HCEC 1CT (cell line): ENCODE results near the gene CENPE.
"Not testable (repeated sequence)": the region's sequence is repeated elsewhere in the genome, so short reads cannot be mapped to it uniquely, and the experiment has no call there.

ENCODE experiments used
- DNase-seq: peaks from one replicate; pipeline ENCODE4 v3.0.0-alpha.2; 2017

CENPE gene, protein sequence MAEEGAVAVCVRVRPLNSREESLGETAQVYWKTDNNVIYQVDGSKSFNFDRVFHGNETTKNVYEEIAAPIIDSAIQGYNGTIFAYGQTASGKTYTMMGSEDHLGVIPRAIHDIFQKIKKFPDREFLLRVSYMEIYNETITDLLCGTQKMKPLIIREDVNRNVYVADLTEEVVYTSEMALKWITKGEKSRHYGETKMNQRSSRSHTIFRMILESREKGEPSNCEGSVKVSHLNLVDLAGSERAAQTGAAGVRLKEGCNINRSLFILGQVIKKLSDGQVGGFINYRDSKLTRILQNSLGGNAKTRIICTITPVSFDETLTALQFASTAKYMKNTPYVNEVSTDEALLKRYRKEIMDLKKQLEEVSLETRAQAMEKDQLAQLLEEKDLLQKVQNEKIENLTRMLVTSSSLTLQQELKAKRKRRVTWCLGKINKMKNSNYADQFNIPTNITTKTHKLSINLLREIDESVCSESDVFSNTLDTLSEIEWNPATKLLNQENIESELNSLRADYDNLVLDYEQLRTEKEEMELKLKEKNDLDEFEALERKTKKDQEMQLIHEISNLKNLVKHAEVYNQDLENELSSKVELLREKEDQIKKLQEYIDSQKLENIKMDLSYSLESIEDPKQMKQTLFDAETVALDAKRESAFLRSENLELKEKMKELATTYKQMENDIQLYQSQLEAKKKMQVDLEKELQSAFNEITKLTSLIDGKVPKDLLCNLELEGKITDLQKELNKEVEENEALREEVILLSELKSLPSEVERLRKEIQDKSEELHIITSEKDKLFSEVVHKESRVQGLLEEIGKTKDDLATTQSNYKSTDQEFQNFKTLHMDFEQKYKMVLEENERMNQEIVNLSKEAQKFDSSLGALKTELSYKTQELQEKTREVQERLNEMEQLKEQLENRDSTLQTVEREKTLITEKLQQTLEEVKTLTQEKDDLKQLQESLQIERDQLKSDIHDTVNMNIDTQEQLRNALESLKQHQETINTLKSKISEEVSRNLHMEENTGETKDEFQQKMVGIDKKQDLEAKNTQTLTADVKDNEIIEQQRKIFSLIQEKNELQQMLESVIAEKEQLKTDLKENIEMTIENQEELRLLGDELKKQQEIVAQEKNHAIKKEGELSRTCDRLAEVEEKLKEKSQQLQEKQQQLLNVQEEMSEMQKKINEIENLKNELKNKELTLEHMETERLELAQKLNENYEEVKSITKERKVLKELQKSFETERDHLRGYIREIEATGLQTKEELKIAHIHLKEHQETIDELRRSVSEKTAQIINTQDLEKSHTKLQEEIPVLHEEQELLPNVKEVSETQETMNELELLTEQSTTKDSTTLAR (N-terminal part only)

GRCh38 chr4:103198111-103198765 is at the start of gene CENPE:
TSS of gene CENPE (minus strand) at chr4:103198343. CDS start at chr4:103198319, 24 bp downstream.
- DNase-seq, result peak; percentile 68

- peak; percentile 64 for DNase-seq
Observed at GRCh38 chr4:103244251-103244650, 46.1 kb upstream of the CENPE start.

DNA sequence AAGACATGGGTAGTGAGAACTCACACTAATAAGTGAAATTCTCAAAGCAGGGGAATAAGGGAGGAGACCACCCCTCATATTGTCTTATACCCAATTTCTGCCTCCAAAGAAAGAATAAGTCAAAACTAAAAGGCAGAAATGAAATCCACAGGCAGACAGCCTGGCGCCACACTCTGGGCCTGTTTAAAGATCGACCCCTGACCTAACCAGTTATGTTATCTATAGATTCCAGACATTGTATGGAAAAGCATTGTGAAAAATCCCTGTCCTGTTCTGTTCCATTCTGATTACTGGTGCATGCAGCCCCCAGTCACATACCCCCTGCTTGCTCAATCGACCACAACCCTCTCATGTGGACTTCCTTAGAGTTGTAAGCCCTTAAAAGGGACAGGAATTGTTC is 32.8 kb upstream of the CENPE start:
- not testable (repeated sequence) for DNase-seq

DNA sequence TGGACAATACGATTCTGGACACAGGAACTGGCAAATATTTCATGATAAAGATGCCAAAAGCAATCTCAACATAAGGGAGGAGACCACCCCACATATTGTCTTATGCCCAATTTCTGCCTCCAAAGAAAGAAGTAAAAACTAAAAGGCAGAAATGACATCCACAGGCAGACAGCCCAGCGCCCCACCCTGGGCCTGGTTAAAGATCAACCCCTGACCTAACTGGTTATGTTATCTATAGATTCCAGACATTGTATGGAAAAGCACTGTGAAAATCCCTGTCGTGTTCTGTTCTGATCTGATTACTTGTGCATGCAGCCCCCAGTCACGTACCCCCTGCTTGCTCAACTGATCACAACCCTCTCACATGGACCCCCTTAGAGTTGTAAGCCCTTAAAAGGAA is 25.4 kb upstream of the CENPE start:
- DNase-seq, result not testable (repeated sequence)

- DNase-seq, result peak; percentile 12
Observed at GRCh38 chr4:103207673-103208072, 9.5 kb upstream of the CENPE start.

GRCh38 chr4:103204111-103204510 is 6.0 kb upstream of the CENPE start:
- peak; percentile 23 for DNase-seq

DNA sequence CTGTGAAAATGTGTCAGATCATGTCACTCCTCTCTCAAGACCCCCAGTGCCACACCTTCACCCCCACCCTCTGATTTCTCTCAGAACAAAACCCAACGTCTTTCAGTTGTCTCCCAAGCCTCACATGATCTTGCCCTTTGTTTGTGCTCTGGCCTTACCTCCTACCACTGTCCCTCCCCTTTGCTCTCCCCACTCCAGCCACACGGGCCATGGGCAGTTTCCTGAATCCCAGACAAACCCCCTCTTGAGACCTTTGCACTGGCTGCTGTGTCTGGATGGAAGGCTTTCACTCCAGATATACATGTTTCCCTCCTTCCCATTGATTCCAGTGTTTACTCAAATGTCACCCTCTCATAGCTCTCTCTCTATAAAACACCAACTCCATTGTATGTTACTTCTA is 3.6 kb upstream of the CENPE start:
- DNase-seq, result no peak

GRCh38 chr4:103201253-103201652 is 3.1 kb upstream of the CENPE start:
- no peak for DNase-seq

GRCh38 chr4:103199009-103199408 is 866 bp upstream of the CENPE start:
- no peak for DNase-seq

- DNase-seq, result no peak
Observed at GRCh38 chr4:103197765-103198110, 405 bp downstream of the CENPE start.

GRCh38 chr4:103193457-103193856 is 4.7 kb downstream of the CENPE start:
- no peak for DNase-seq

DNA sequence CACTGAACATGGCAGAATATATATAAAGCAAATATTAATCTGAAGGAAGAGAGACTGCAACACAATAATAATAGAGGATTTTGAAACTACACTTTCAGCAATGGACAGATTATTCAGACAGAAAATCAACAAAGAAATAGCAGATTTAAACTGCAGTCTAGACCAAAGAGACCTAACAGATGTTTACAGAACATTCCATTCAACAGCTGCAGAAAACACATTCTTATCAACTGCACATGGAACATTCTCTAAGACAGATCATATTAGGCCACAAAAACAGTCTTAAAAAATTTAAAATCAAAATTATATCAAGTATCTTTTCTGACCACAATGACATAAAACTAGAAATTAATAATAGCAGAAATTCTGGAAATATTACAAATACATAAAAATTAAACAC is 27.1 kb downstream of the CENPE start:
- DNase-seq, result no peak

DNA sequence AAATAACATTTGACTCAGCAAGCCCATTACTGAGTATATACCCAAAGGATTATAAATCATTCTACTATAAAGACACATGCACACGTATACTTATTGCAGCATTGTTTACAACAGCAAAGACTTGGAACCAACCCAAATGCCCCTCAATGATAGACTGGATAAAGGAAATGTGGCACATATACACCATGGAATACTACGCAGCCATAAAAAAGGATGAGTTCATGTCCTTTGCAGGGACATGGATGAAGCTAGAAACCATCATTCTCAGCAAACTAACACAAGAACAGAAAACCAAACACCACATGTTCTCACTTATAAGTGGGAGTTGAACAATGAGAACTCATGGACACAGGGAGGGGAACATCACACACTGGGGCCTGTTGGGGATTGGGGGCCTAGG is 28.4 kb downstream of the CENPE start:
- DNase-seq, result not testable (repeated sequence)

DNA sequence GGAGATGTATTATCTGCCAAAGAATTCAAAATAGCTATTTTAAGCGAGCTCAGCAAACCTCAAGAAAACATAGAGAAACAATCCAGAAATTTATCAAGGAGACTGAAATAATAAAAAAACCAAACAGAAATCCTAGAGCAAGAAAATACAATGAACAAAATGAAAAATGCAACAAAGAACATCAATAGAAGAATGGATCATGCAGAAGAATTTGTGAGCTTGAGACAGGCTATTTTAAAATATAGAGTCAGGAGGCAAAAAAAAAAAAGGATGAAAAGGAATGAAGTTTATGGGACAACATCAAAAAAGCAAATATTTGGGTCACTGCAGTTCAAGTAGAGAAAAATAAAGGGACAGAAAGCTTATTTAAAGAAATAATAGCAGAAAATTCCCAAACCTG is 29.1 kb downstream of the CENPE start:
- DNase-seq, result no peak

DNA sequence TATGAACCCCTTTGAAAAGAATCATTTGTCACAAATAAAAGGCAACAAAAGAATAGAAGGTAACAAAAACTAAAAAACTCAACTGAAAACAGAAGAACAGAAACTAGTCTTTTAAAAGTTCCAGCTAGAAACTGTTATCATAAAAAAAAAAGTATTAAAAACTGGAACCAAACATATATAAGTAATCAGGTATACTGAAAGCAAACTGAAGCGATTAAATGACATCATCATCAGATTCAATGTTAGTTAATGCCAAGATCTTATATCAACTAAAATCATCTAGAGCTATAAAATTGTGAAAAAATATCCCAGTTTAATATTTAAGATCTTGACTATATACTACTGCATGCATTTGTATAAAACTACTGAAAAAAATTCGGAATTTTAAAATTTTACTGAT is 36.0 kb downstream of the CENPE start:
- DNase-seq, result no peak

GRCh38 chr4:103158760-103159159 is 39.4 kb downstream of the CENPE start:
- no peak for DNase-seq

DNA sequence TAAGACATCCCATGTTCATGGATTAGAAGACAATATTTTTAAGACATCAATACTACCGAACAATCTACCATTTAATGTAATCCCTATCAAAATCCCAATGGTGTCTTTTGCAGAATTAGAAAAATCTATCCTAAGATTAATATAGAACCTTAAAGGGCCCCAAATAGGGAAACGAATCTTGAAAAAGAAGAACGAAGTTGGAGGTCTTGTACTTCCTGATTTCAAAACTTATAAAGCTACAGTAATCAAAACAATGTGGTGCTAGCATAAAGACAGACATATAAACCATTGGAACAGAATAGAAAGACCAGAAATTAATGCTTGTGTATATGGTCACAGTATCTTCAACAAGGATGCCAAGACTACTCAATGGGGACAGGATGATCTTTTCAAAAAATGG is 42.0 kb downstream of the CENPE start:
- DNase-seq, result no peak

DNA sequence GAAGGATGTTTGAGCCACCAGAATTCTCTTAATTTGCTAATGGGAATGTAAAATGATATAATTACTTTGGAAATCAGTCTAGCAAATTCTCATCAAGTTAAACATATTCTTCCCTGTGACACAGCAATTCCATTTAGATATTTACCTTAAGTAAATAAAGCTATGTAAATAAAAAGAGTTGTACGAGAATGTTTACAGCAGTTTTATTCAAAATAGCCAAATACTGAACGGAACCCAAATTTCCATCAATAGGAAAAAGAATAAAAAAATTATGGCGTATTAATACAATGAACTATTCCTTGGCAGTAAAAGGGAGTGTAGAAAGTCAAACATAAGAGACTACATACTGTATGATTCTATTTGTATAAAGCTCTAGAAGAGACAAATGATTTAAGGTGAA is 45.8 kb downstream of the CENPE start:
- no peak for DNase-seq

- DNase-seq, result peak; percentile 77
Observed at GRCh38 chr4:103150677-103151076, 47.5 kb downstream of the CENPE start.

DNA sequence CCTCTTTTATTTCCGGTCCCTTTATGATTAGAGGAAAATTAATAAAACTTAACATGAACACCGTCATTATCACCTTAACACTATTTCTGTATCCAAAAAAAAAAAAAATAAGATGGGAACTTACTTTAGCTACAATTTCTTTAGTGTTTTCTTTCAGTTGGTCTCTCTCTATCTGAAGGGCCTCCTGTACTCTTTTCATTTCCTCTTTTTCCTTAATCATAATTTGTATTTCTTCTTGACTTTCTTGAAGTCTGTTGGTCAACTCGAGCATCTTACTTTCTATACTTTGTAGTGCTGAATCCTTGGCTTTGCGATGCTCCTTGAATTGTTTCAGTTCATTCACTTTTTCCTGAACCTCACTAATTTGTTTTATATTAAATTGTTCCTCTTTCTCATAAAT is 53.2 kb downstream of the CENPE start:
- DNase-seq, result no peak

DNA sequence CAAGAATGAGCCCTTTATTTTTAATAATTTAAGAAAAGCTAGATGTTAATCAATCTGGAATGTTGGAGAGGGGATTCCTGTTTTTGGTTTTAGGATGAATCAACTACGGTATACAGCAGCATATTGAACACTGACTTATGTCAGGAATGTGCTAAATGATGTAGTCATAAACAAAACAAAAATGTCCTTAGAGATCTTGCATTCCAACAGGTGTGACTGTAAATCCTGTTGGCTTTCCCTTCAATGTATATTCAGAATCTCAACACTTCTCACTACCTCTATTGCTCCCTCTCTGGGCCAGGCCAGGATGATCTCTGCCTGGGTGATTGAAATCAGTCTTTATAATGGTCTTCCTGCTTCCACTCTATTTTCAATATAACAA is 60.7 kb downstream of the CENPE start:
- DNase-seq, result peak; percentile 48

GRCh38 chr4:103136671-103137445 is 61.3 kb downstream of the CENPE start:
- DNase-seq, result no peak
